Upper lobe of left lung (tissue), 6 donors: ENCODE results near the gene KIF1C. TPM values are rescaled to one million over a fixed set of nuclear protein-coding genes. Genes with fewer than 3 reads are reported as not detected.

Source experiments
- ATAC-seq, 2 donors: fragments of 200-7000 bp; cut with Tn5 transposase; one replicate each; pipeline ENCODE4 v1.9.1; 2022; ENCODE audit warnings: mild to moderate bottlenecking in 2 of 2, moderate library complexity in 2 of 2; ENCODE audit not compliant: low FRiP score in 2 of 2
- DNase-seq, 2 donors: peaks; one replicate each; pipeline ENCODE4 v3.0.0-alpha.2; 2019 to 2020
- H3K27ac ChIP-seq, 4 donors: fragments of 200-600 bp; sonication (generic); one replicate each; pipeline ENCODE4 v1.5.1; 2016 to 2019
- H3K27me3 ChIP-seq, 4 donors: fragments of 200-600 bp; sonication (generic); one replicate each; pipeline ENCODE4 v1.5.1; 2017 to 2019
- H3K36me3 ChIP-seq, 4 donors: fragments of 200-600 bp; sonication (generic); one replicate each; pipeline ENCODE4 v1.5.1; 2016 to 2019
- H3K4me1 ChIP-seq, 4 donors: fragments of 200-600 bp; sonication (generic); one replicate each; pipeline ENCODE4 v1.5.1; 2018 to 2019
- H3K4me3 ChIP-seq, 4 donors: fragments of 200-600 bp; sonication (generic); one replicate each; pipeline ENCODE4 v1.5.1; 2017 to 2019; ENCODE audit warnings: mild to moderate bottlenecking in 2 of 4, moderate library complexity in 1 of 4
- H3K9me3 ChIP-seq, 4 donors: fragments of 200-600 bp; sonication (generic); one replicate each; pipeline ENCODE4 v1.5.1; 2018 to 2019
- EP300 ChIP-seq, 4 donors: sonication (generic); formaldehyde crosslinking; IDR thresholded peaks; one replicate each; pipeline ENCODE4 v1.5.1; 2017; ENCODE audit warnings: antibody characterized with exemption in 4 of 4, control low read depth in 2 of 4
- POLR2A ChIP-seq, 4 donors: fragments of 450-650 bp; IDR thresholded peaks; one replicate each; pipeline ENCODE4 v1.5.1; 2016 to 2017; ENCODE audit warnings: antibody characterized with exemption in 4 of 4, mild to moderate bottlenecking in 2 of 4
- POLR2AphosphoS5 ChIP-seq, 2 donors: sonication (generic); formaldehyde crosslinking; IDR thresholded peaks; one replicate each; pipeline ENCODE4 v1.5.1; 2017; ENCODE audit warnings: antibody characterized with exemption in 2 of 2
- WGBS, 2 donors: methylation state at CpG; one replicate each; pipeline ENCODE4 v1.1.5; 2017 to 2018; 5-methylcytosine and 5-hydroxymethylcytosine counted together
- total RNA-seq, 6 donors: library from RNA; depleted of rRNA in 4 of 6; stranded (reverse); fragments of >200 nt in 4 of 6; gene quantifications; one replicate each; pipeline versions ENCODE4 v1.1.0 to v1.2.1, GENCODE V29; 2016 to 2021
- TF ChIP-seq, protein P1 (sequence below), 6 experiments: fragments of 450-650 bp in 4 of 6; fragments of 200-600 bp in 2 of 6; sonication (generic) in 2 of 6; IDR thresholded peaks; one replicate each; pipeline ENCODE4 v1.5.1; 2016 to 2019; ENCODE audit warnings: antibody characterized with exemption in 6 of 6
- donor health status: DM: no; HTN: no; CAD: no; lungs with moderate emphysema.
- donor health status: DM: no; HTN: yes; CAD: no; lungs with severe emphysema.

The KIF1C gene
- total RNA-seq, 6 donors from 2014 or later, result 130 to 270 (median 206) TPM

DNA sequence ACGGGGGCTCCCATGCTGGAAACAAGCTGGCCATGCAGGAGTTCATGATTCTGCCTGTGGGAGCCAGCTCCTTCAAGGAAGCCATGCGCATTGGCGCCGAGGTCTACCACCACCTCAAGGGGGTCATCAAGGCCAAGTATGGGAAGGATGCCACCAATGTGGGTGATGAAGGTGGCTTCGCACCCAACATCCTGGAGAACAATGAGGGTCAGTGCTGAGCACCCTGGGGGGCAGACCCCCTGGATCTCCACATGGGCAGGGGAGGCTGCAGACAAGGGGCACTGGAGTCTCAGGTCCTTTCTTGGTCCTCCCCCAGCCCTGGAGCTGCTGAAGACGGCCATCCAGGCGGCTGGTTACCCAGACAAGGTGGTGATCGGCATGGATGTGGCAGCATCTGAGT is 42.7 kb upstream of the KIF1C start:
- Histone ChIP-seq H3K27ac (no peak overlapping the region), H3K4me1 (peaks cover 8 to 14% (median 13%) of the 10 kb centered on the region in 4 donors), H3K9me3 (no peaks in the 10 kb centered on the region), H3K36me3 (peaks cover 9 to 22% (median 16%) of the 10 kb centered on the region in 4 donors), H3K27me3 (no peaks in the 10 kb centered on the region), H3K4me3 (no peak overlapping the region)
- no peak for TF ChIP-seq POLR2A (IDR thresholded peaks at IDR 0.05)
- TF ChIP-seq, protein P1, sequence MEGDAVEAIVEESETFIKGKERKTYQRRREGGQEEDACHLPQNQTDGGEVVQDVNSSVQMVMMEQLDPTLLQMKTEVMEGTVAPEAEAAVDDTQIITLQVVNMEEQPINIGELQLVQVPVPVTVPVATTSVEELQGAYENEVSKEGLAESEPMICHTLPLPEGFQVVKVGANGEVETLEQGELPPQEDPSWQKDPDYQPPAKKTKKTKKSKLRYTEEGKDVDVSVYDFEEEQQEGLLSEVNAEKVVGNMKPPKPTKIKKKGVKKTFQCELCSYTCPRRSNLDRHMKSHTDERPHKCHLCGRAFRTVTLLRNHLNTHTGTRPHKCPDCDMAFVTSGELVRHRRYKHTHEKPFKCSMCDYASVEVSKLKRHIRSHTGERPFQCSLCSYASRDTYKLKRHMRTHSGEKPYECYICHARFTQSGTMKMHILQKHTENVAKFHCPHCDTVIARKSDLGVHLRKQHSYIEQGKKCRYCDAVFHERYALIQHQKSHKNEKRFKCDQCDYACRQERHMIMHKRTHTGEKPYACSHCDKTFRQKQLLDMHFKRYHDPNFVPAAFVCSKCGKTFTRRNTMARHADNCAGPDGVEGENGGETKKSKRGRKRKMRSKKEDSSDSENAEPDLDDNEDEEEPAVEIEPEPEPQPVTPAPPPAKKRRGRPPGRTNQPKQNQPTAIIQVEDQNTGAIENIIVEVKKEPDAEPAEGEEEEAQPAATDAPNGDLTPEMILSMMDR (IDR thresholded peaks at IDR 0.05), result no peak
- TF ChIP-seq POLR2AphosphoS5 (IDR thresholded peaks at IDR 0.05), result no peak
- ATAC-seq, result no peak
- 86 to 96% methylated on average over 1 to 8 of the region's 8 CpGs for WGBS, 2 donors
- DNase-seq, result no peak

GRCh38 chr17:4956493-4957061 is 41.2 kb upstream of the KIF1C start:
- Histone ChIP-seq H3K4me1 (no peaks in the 10 kb centered on the region), H3K27ac (no peak overlapping the region), H3K9me3 (no peaks in the 10 kb centered on the region), H3K4me3 (no peak overlapping the region), H3K36me3 (peaks cover 9 to 34% (median 28%) of the 10 kb centered on the region in 4 donors), H3K27me3 (no peaks in the 10 kb centered on the region)
- WGBS, 2 donors, result 71 to 79% methylated on average over 5 to 10 of the region's 10 CpGs
- TF ChIP-seq, protein P1 (IDR thresholded peaks at IDR 0.05), result peak in 1 of 6 experiments; percentile 6
- no peak for TF ChIP-seq EP300 (IDR thresholded peaks at IDR 0.05)
- no peak for ATAC-seq
- DNase-seq, result peak in 1 of 2 donors; percentile 83

DNA sequence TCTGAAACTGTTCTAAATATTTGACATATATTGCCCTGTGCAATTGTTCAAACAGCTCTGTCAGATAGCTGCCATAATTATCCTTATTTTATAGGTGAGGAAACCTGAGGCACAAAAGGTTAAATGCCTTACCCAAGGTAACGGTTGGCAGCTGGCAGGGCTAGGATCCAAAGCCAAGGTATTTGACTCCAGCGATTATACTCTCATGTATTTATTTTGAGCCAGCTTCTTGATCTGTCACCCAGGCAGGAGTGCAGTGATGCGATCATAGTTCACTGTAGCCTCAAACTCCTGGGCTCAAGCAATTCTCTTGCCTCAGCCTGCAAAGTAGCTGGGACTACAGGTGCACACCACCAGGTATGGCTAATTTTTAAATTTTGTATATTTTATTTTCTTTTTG is 39.6 kb upstream of the KIF1C start:
- DNase-seq (no peak), ATAC-seq (no peak)
- Histone ChIP-seq H3K4me3 (no peak overlapping the region), H3K27ac (no peak overlapping the region), H3K27me3 (no peaks in the 10 kb centered on the region), H3K4me1 (no peaks in the 10 kb centered on the region), H3K36me3 (peaks cover 9 to 34% (median 28%) of the 10 kb centered on the region in 4 donors), H3K9me3 (no peaks in the 10 kb centered on the region)
- 78 to 84% methylated on average over 3 of the region's 3 CpGs for WGBS, 2 donors
- TF ChIP-seq, protein P1 (IDR thresholded peaks at IDR 0.05), result no peak
- TF ChIP-seq POLR2A (IDR thresholded peaks at IDR 0.05) (no peak), POLR2AphosphoS5 (IDR thresholded peaks at IDR 0.05) (no peak), EP300 (IDR thresholded peaks at IDR 0.05) (no peak)

GRCh38 chr17:4959261-4959965 is 38.3 kb upstream of the KIF1C start:
- no peak overlapping the region for H3K27ac ChIP-seq
- H3K4me3 ChIP-seq, result no peak overlapping the region
- H3K9me3 ChIP-seq, result no peaks in the 10 kb centered on the region
- H3K4me1 ChIP-seq, result no peaks in the 10 kb centered on the region
- peaks cover 9 to 34% (median 28%) of the 10 kb centered on the region in 4 donors for H3K36me3 ChIP-seq
- ATAC-seq (no peak), DNase-seq (no peak)
- TF ChIP-seq, protein P1 (IDR thresholded peaks at IDR 0.05), result no peak
- no peak for TF ChIP-seq POLR2A (IDR thresholded peaks at IDR 0.05)
- TF ChIP-seq POLR2AphosphoS5 (IDR thresholded peaks at IDR 0.05), result no peak
- TF ChIP-seq EP300 (IDR thresholded peaks at IDR 0.05), result no peak
- no peaks in the 10 kb centered on the region for H3K27me3 ChIP-seq
- 92% methylated on average over 15 to 18 of the region's 18 CpGs for WGBS, 2 donors
